GM18867 (cell line): ENCODE results near the gene MBD2.
"Not testable (repeated sequence)": the region's sequence is repeated elsewhere in the genome, so short reads cannot be mapped to it uniquely, and the experiment has no call there.

Source experiments
- ATAC-seq: cut with Tn5 transposase; IDR thresholded peaks from one replicate; pipeline ENCODE4 v1.9.1; 2021; ENCODE audit warnings: mild to moderate bottlenecking, moderate library complexity; ENCODE audit not compliant: unreplicated experiment

The MBD2 gene

GRCh38 chr18:54238173-54238936 is 13.9 kb upstream of the MBD2 start:
- ATAC-seq = no peak

DNA sequence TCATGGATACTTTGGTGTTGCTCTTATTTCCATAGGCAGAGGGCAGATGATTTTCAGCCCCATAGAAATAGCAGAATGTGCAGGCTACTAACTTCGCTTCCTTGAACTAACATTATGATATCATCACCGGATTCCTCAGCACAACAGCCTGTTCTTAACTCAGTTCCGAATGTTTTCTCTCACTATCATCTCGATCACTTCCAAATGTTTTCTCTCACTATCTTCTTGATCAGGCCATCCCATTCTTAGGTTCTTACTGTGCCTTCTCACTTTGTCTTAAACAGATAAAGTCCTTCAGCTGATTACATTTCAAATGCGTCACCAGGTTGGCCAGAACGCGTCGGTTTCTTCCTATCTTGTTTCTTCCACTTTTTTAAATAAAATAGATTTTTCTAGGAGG is 11.4 kb upstream of the MBD2 start:
- ATAC-seq = no peak

GRCh38 chr18:54233747-54234146 is 9.3 kb upstream of the MBD2 start:
- ATAC-seq = no peak

- no peak for ATAC-seq
These were observed 8.8 kb upstream of the MBD2 start for GRCh38 chr18:54233228-54233625.

GRCh38 chr18:54232485-54233227 is 8.2 kb upstream of the MBD2 start:
- ATAC-seq = no peak

- no peak for ATAC-seq
These were observed 5.1 kb upstream of the MBD2 start for GRCh38 chr18:54229421-54230059.

DNA sequence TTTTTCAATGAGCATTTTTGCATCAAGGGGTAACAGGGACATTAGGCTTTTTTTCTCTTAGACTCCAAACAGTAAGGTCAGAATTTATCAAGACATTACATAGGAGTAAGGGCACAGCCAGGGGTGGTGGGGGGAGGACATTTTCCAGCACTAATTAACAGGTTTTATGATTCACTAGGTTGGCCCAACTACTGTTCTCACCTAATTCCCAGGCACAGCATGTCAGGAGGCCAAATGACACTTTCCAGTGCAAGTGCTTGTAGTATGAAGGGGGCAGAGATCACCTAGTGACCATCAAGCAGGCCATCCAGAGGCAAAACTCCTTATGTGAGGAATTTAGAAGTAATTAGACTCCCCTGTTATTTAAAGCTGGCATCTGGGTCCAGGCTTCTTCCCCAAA is 3.9 kb upstream of the MBD2 start:
- no peak for ATAC-seq

DNA sequence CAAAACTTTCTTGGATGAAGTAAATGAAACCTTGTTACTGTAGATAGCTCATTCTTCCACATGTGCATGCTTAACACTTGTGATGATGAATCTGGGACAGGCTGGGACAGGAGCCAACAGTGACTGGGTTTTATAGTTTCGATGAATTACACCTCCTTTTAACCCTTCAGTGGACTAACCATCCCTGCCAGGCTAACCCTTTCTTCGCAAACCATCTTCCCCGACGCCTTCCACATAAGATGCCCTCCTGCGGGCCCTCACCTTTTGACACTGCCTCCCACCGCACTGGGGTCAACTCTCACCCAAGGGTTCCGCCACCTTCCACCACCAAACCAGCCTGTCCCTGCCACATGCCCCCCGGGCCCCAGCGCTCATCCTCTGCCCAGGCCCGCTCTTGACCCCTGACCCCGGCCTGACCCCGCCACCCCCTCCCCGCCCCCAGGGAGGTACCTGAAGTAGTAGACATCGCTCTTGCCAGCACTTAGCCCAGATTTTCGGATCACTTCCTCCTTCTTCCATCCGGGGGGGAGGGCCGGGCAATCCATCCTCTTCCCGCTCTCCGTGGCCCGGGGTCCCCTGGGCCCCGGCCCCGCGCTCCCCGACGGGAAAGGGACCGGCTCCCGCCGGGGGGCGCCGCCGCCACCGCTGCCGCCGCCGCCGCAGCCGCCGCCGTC is 764 bp downstream of the MBD2 start:
- ATAC-seq = peak; percentile 12

DNA sequence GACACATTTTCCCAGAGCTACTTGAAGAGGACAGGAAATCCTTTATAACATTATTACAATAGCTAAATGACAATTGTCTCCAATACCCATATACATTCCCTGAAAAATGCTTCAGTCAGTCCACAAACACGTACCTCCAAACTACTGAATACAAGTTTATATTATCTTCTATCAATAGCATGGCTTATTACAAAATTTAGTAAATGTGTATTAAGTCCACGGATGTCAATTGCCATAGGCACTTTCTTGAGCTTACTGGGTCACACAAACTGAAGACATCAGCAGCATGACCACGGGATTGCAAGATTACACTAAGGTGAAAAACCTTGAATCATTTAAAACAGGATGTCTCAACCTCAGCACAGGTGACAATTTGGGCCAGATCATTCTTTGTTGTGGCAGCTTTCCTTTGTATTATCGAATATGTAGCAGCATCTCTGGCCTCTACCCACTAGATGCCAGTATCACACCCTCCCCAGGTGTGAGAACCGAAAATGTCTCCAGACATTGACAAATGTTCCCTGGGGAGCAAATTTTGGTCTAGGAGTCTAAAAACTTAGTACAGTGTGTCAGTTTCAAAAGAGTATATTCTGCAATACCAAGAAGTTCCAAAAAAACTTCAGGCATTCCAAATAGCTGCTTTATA is 1.4 kb downstream of the MBD2 start:
- peak; percentile 40 for ATAC-seq

- ATAC-seq = no peak
These were observed 4.1 kb downstream of the MBD2 start for GRCh38 chr18:54220406-54220805.

DNA sequence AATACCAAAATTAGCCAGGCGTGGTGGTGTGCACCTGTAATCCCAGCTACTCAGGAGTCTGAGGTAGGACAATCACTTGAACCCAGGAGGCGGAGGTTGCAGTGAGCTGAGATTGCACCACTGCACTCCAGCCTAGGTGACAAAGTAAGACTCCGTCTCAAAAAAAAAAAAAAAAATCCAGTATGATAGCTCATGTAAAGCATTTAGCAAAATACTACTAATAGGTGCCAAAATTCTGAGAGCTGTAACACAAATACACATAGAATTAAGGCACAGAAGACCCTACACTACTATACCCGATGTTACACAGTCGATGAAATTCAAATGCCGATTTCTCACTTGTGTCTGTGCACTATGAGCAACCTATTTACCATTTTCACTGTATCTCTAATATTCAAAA is 5.7 kb downstream of the MBD2 start:
- ATAC-seq = not testable (repeated sequence)

GRCh38 chr18:54218299-54218698 is 6.2 kb downstream of the MBD2 start:
- no peak for ATAC-seq

GRCh38 chr18:54217624-54218023 is 6.8 kb downstream of the MBD2 start:
- peak; percentile 51 for ATAC-seq

- ATAC-seq = no peak
These were observed 9.4 kb downstream of the MBD2 start for GRCh38 chr18:54215069-54215468.

DNA sequence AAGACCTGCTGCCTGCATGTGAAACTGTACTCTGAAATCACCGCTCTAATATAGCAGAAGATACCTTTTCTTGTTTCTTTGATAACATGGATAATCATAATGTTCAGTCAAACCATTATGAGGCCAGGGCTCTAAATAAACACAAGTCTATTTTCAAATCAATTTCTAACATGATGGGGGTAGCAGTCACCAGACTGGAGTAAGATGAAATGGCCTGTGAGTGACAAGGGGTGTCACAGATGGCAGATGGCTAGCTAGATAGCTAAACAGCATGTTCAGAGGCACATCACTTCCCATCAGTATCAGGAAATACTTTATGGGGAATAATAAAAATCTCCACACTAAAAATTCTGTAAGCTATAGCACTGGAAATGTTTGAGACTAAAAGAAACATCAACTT is 14.0 kb downstream of the MBD2 start:
- peak; percentile 39 for ATAC-seq

GRCh38 chr18:54209471-54210180 is 14.8 kb downstream of the MBD2 start:
- ATAC-seq = peak; percentile 72

DNA sequence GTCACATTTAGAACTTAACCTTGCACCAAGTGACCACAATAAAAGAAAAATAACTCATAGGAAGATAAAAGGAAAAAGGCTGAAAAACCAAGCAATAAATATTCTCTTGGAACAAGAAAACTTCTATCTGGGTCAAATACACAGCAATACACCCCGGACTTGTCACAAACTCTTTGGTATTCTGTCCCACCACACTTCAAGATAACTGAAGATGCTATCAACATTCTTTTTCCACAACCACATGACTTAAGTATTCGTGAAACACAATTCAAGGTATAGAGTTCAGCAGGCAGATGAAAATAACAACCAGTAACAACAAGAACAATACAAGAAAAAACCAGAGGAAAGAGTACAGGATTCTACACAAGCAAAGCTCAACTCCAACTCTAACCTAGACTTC is 18.0 kb downstream of the MBD2 start:
- no peak for ATAC-seq

DNA sequence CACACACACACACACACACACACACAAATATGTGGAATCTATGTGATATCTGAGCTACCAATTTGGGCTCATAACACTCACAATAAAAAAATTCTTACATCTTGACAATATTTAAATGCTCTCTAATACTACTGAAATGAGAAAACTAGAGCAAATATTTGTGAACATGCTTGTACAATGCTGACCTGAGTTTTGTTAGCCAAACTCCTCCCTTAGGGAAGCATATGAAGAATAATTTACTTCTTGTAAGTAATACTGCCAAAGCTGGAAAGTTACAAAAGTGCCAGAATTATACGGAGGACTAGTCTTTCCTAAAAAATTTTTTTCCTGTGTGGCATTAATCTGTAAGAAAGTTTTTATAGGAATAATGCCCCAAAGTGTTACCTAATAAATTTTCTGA is 18.5 kb downstream of the MBD2 start:
- ATAC-seq = no peak

GRCh38 chr18:54205448-54205847 is 19.0 kb downstream of the MBD2 start:
- ATAC-seq = not testable (repeated sequence)

DNA sequence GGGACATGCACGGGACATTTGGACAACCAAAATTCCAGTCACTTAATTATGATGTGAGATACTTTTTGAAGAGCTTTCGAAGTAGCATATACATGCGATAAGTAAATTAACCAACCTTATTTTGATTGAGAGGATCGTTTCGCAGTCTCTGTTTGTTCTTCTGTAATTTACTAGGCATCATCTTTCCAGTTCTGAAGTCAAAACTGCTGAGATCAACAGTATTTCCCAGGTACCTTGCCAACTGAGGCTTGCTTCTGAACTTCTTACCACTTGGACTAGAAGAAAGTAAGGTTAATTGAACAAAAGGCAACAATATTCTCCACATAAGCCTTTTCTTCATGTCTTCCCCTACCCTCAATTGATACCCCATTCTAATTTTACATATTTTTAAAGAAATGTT is 19.6 kb downstream of the MBD2 start:
- ATAC-seq = no peak
